HG03025 (cell line): ENCODE data around the gene ERICH6B.
"Not testable (repeated sequence)": the region's sequence is repeated elsewhere in the genome, so short reads cannot be mapped to it uniquely, and the experiment has no call there.

Source experiments
- ATAC-seq: cut with Tn5 transposase; IDR thresholded peaks from one replicate; pipeline ENCODE4 v1.9.1; 2021; ENCODE audit warnings: mild to moderate bottlenecking, moderate library complexity; ENCODE audit not compliant: unreplicated experiment, low FRiP score

The ERICH6B gene

GRCh38 chr13:45615501-45616101 is at the start of gene ERICH6B:
ERICH6B (minus strand) TSS chr13:45615739; CDS start chr13:45597005, 18,734 bp downstream.
- ATAC-seq = no peak

- not testable (repeated sequence) for ATAC-seq
These were observed 47.4 kb upstream of the ERICH6B start for GRCh38 chr13:45662903-45663302.

GRCh38 chr13:45662162-45662561 is 46.6 kb upstream of the ERICH6B start:
- no peak for ATAC-seq

GRCh38 chr13:45660458-45660857 is 44.9 kb upstream of the ERICH6B start:
- ATAC-seq = not testable (repeated sequence)

- ATAC-seq = no peak
These were observed 44.0 kb upstream of the ERICH6B start for GRCh38 chr13:45659536-45659935.

- ATAC-seq = no peak
These were observed 43.2 kb upstream of the ERICH6B start for GRCh38 chr13:45658586-45659235.

GRCh38 chr13:45654633-45655349 is 39.3 kb upstream of the ERICH6B start:
- no peak for ATAC-seq

- not testable (repeated sequence) for ATAC-seq
These were observed 29.7 kb upstream of the ERICH6B start for GRCh38 chr13:45645263-45645662.

- ATAC-seq = not testable (repeated sequence)
These were observed 26.6 kb upstream of the ERICH6B start for GRCh38 chr13:45642159-45642558.

GRCh38 chr13:45635291-45635690 is 19.8 kb upstream of the ERICH6B start:
- ATAC-seq = not testable (repeated sequence)

- ATAC-seq = no peak
These were observed 15.3 kb upstream of the ERICH6B start for GRCh38 chr13:45630791-45631190.

- no peak for ATAC-seq
These were observed 14.4 kb upstream of the ERICH6B start for GRCh38 chr13:45629940-45630339.

GRCh38 chr13:45628094-45628493 is 12.6 kb upstream of the ERICH6B start:
- ATAC-seq = no peak

GRCh38 chr13:45627656-45628055 is 12.1 kb upstream of the ERICH6B start:
- no peak for ATAC-seq

GRCh38 chr13:45626731-45627374 is 11.3 kb upstream of the ERICH6B start:
- no peak for ATAC-seq

- no peak for ATAC-seq
These were observed 8.1 kb upstream of the ERICH6B start for GRCh38 chr13:45623516-45624090.

GRCh38 chr13:45621950-45622349 is 6.4 kb upstream of the ERICH6B start:
- ATAC-seq = no peak

GRCh38 chr13:45607931-45608330 is 7.6 kb downstream of the ERICH6B start:
- no peak for ATAC-seq

GRCh38 chr13:45604892-45605291 is 10.6 kb downstream of the ERICH6B start:
- no peak for ATAC-seq

GRCh38 chr13:45603338-45603737 is 12.2 kb downstream of the ERICH6B start:
- ATAC-seq = no peak
